Esophagus squamous epithelium (tissue), 4 donors: ENCODE measurements around the gene NCAPD2.

Experiments
- POLR2A ChIP-seq, 4 donors: fragments of 450-650 bp; IDR thresholded peaks; one replicate each; pipeline ENCODE4 v1.6.1; 2017; ENCODE audit warnings: antibody characterized with exemption in 4 of 4, mild to moderate bottlenecking in 4 of 4, moderate library complexity in 3 of 4
- TF ChIP-seq, protein P1 (sequence below), 6 experiments: fragments of 450-650 bp in 4 of 6; fragments of 200-600 bp in 2 of 6; sonication (generic) in 2 of 6; IDR thresholded peaks; one replicate each; pipeline ENCODE4 v1.5.1; 2016 to 2019; ENCODE audit warnings: antibody characterized with exemption in 6 of 6, mild to moderate bottlenecking in 4 of 6, moderate library complexity in 4 of 6

DNA sequence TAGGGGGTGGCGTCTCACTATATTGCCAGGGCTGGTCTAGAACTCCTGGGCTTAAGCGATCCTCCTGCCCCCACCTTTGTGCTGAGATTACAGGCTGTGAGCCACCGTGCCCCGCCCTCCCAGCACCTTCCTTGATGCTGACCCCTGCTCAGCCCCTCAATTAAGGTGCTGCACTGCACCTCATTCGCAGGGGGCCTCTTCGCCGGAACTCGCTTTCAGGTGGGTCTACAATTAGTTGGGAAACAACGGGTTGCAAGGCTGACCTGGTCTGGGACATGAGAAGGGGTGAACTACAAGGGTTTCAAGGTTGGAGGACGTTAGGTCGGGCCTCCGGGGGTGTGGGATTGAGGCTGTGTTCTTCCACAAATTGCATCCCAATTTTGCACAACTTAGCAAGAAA, 75.4 kb downstream of the NCAPD2 start:
- TF ChIP-seq, protein P1, sequence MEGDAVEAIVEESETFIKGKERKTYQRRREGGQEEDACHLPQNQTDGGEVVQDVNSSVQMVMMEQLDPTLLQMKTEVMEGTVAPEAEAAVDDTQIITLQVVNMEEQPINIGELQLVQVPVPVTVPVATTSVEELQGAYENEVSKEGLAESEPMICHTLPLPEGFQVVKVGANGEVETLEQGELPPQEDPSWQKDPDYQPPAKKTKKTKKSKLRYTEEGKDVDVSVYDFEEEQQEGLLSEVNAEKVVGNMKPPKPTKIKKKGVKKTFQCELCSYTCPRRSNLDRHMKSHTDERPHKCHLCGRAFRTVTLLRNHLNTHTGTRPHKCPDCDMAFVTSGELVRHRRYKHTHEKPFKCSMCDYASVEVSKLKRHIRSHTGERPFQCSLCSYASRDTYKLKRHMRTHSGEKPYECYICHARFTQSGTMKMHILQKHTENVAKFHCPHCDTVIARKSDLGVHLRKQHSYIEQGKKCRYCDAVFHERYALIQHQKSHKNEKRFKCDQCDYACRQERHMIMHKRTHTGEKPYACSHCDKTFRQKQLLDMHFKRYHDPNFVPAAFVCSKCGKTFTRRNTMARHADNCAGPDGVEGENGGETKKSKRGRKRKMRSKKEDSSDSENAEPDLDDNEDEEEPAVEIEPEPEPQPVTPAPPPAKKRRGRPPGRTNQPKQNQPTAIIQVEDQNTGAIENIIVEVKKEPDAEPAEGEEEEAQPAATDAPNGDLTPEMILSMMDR (IDR thresholded peaks at IDR 0.05), result no peak
- no peak for TF ChIP-seq POLR2A (IDR thresholded peaks at IDR 0.05)
